ENCODE measurements around the gene UCMA. TPM values are rescaled to one million over a fixed set of nuclear protein-coding genes. Genes with fewer than 3 reads are reported as not detected.
"Not testable (repeated sequence)": the region's sequence is repeated elsewhere in the genome, so short reads cannot be mapped to it uniquely, and the experiment has no call there.

The UCMA gene
- total and polyA plus RNA-seq, 10 donors, result not detected

DNA sequence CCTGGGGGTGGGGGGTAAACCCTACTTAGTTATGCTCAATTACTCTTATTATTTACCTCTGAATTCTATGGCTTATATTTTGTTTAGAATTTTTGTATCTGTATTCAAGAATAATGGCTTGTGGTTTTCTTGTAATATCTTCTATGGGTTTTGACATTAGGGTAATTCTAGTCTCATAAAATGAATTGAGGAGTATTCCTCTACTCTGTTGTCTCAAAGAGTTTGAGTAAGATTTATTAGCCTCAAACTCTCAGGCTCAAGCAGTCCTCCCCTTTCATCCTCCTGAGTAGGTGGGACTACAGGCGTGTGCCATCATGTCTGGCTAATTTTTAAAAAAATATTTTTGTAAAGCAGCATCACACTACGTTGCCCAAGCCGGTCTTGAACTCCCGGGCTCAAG lies 19.6 kb upstream of the UCMA start:
- Histone ChIP-seq H3K27me3 (replicated peaks in 1 of 7) (no peaks in the 10 kb centered on the region), H3K4me1 (no peaks in the 10 kb centered on the region), H3K4me3 (no peak overlapping the region), H3K27ac (no peak overlapping the region), H3K9me3 (no peaks in the 10 kb centered on the region), H3K36me3 (no peaks in the 10 kb centered on the region)
- 83 to 93% (median 91%) methylated on average over 4 of the region's 4 CpGs for WGBS, 5 donors
- DNase-seq, result no peak
- TF ChIP-seq, protein P1, sequence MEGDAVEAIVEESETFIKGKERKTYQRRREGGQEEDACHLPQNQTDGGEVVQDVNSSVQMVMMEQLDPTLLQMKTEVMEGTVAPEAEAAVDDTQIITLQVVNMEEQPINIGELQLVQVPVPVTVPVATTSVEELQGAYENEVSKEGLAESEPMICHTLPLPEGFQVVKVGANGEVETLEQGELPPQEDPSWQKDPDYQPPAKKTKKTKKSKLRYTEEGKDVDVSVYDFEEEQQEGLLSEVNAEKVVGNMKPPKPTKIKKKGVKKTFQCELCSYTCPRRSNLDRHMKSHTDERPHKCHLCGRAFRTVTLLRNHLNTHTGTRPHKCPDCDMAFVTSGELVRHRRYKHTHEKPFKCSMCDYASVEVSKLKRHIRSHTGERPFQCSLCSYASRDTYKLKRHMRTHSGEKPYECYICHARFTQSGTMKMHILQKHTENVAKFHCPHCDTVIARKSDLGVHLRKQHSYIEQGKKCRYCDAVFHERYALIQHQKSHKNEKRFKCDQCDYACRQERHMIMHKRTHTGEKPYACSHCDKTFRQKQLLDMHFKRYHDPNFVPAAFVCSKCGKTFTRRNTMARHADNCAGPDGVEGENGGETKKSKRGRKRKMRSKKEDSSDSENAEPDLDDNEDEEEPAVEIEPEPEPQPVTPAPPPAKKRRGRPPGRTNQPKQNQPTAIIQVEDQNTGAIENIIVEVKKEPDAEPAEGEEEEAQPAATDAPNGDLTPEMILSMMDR (IDR thresholded peaks at IDR 0.05 in 8 of 11, conservative IDR thresholded peaks at IDR 0.05 in 3 of 11), result no peak
- no peak for TF ChIP-seq POLR2AphosphoS5 (IDR thresholded peaks at IDR 0.05)
- no peak for TF ChIP-seq POLR2A (IDR thresholded peaks at IDR 0.05)
- intact Hi-C loops (cut with DNase I; ENCODE audit: low total_unique reads), result no loop called here

GRCh38 chr10:13247784-13248183 lies 13.6 kb upstream of the UCMA start:
- H3K4me3 ChIP-seq, result no peak overlapping the region
- no peaks in the 10 kb centered on the region for H3K4me1 ChIP-seq
- H3K9me3 ChIP-seq, result no peaks in the 10 kb centered on the region
- intact Hi-C loops (cut with DNase I; ENCODE audit: low total_unique reads), result no loop called here
- no peaks in the 10 kb centered on the region for H3K36me3 ChIP-seq
- no peak overlapping the region for H3K27ac ChIP-seq
- TF ChIP-seq POLR2AphosphoS5 (IDR thresholded peaks at IDR 0.05), result no peak
- DNase-seq, result no peak
- H3K27me3 ChIP-seq (replicated peaks in 1 of 7), result no peaks in the 10 kb centered on the region
- 85 to 94% (median 91%) methylated on average over 4 of the region's 4 CpGs for WGBS, 5 donors

GRCh38 chr10:13247246-13247645 lies 13.1 kb upstream of the UCMA start:
- H3K27ac ChIP-seq, result no peak overlapping the region
- 80 to 87% (median 86%) methylated on average over 9 of the region's 9 CpGs for whole genome bisulfite sequencing, 5 donors
- intact Hi-C loops (cut with DNase I; ENCODE audit: low total_unique reads), result no loop called here
- no peaks in the 10 kb centered on the region for H3K9me3 ChIP-seq
- no peaks in the 10 kb centered on the region for H3K4me1 ChIP-seq
- DNase-seq, result no peak
- no peak overlapping the region for H3K4me3 ChIP-seq
- TF ChIP-seq POLR2A (IDR thresholded peaks at IDR 0.05), result no peak
- TF ChIP-seq POLR2AphosphoS5 (IDR thresholded peaks at IDR 0.05), result no peak
- TF ChIP-seq, protein P1 (IDR thresholded peaks at IDR 0.05 in 8 of 11, conservative IDR thresholded peaks at IDR 0.05 in 3 of 11), result no peak
- no peaks in the 10 kb centered on the region for H3K36me3 ChIP-seq
- H3K27me3 ChIP-seq (replicated peaks in 1 of 7), result no peaks in the 10 kb centered on the region

- H3K4me3 ChIP-seq; H3K27ac ChIP-seq; intact Hi-C loops (cut with DNase I; ENCODE audit: low total_unique reads); H3K36me3 ChIP-seq; H3K27me3 ChIP-seq (replicated peaks in 1 of 7); H3K9me3 ChIP-seq; H3K4me1 ChIP-seq: not testable (repeated sequence)
- 84 to 97% (median 96%) methylated on average over 5 of the region's 5 CpGs for WGBS, 5 donors
- DNase-seq, result peak; percentile 17
These were observed 8.1 kb upstream of the UCMA start for GRCh38 chr10:13242260-13242659.

GRCh38 chr10:13241613-13242012 lies 7.4 kb upstream of the UCMA start:
- intact Hi-C loops (cut with DNase I; ENCODE audit: low total_unique reads), result no loop called here
- Histone ChIP-seq H3K4me3 (no peak overlapping the region), H3K4me1 (no peaks in the 10 kb centered on the region), H3K27me3 (replicated peaks in 1 of 7) (no peaks in the 10 kb centered on the region), H3K36me3 (no peaks in the 10 kb centered on the region), H3K27ac (no peak overlapping the region), H3K9me3 (no peaks in the 10 kb centered on the region)
- TF ChIP-seq POLR2AphosphoS5 (IDR thresholded peaks at IDR 0.05), result no peak
- TF ChIP-seq, protein P1 (IDR thresholded peaks at IDR 0.05 in 8 of 11, conservative IDR thresholded peaks at IDR 0.05 in 3 of 11), result no peak
- TF ChIP-seq POLR2A (IDR thresholded peaks at IDR 0.05), result no peak
- 72 to 95% (median 88%) methylated on average over 3 of the region's 3 CpGs for WGBS, 5 donors
- DNase-seq, result no peak

Data from spleen (tissue), 11 donors.